ENCODE measurements around the gene COL4A2. TPM values are rescaled to one million over a fixed set of nuclear protein-coding genes. Genes with fewer than 3 reads are reported as not detected.

COL4A2 gene
- polyA plus RNA-seq, 1 experiment = 886 TPM

DNA sequence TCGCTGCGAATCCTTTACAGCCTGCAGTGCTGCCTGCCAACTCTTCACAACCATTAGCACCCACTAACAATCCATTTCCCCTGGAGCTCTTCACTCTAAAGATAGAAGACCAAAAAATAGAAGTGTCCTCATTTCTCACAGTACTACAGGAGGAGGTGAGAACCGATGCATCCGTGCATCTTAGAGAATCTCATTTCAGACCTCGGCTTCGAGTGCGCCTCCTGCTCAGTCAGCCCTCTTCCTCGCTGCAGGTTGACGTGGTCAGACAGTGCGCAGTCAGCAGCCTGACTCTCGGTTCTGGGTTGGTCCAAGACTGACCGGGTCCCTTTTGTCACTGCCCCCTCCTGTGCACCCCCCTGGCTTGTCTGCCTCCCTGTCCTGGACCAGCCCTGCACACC lies 169.1 kb downstream of the COL4A2 start:
- Histone ChIP-seq H3K4me3 (ENCODE audit: low read depth, low read length) (no peak overlapping the region), H3K27me3 (ENCODE audit: control insufficient read depth, insufficient read depth, low read length) (no peaks in the 10 kb centered on the region), H3K36me3 (ENCODE audit: control insufficient read depth, insufficient read depth, low read length) (peaks cover 41% of the 10 kb centered on the region)
- TF ChIP-seq, protein P1, sequence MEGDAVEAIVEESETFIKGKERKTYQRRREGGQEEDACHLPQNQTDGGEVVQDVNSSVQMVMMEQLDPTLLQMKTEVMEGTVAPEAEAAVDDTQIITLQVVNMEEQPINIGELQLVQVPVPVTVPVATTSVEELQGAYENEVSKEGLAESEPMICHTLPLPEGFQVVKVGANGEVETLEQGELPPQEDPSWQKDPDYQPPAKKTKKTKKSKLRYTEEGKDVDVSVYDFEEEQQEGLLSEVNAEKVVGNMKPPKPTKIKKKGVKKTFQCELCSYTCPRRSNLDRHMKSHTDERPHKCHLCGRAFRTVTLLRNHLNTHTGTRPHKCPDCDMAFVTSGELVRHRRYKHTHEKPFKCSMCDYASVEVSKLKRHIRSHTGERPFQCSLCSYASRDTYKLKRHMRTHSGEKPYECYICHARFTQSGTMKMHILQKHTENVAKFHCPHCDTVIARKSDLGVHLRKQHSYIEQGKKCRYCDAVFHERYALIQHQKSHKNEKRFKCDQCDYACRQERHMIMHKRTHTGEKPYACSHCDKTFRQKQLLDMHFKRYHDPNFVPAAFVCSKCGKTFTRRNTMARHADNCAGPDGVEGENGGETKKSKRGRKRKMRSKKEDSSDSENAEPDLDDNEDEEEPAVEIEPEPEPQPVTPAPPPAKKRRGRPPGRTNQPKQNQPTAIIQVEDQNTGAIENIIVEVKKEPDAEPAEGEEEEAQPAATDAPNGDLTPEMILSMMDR (IDR thresholded peaks at IDR 0.05; ENCODE audit: insufficient read depth, low read depth, low read length) = no peak
- POLR2A ChIA-PET = no interaction called here
- no peak for DNase-seq (ENCODE audit: low read depth)
- CTCF ChIA-PET = no interaction called here

DNA sequence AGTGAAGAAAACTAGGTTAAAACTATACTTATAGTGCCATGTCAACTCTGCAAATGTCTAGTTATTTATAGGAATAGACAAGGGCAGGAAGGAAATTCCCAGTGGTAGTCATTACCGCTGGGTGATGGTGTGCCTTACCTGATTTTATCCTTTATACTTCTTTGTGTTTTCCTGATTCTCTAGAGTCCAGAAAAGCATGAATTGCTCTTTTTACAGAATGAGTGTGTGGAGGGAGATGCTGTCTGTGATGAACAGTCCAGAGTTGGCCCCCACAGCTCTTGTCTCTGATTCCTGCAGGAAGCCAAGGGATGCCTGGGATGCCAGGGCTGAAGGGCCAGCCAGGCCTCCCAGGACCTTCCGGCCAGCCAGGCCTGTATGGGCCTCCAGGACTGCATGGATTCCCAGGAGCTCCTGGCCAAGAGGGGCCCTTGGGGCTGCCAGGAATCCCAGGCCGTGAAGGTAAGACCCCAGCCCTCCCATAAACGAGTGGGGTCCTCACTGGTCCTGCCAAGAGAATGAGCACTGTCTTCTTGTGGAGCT lies 170.7 kb downstream of the COL4A2 start:
- Histone ChIP-seq H3K36me3 (ENCODE audit: control insufficient read depth, insufficient read depth, low read length) (peaks cover 46% of the 10 kb centered on the region), H3K4me3 (ENCODE audit: low read depth, low read length) (no peak overlapping the region), H3K27me3 (ENCODE audit: control insufficient read depth, insufficient read depth, low read length) (no peaks in the 10 kb centered on the region)
- TF ChIP-seq, protein P1 (IDR thresholded peaks at IDR 0.05; ENCODE audit: insufficient read depth, low read depth, low read length) = no peak
- ChIA-PET POLR2A (no interaction called here), CTCF (no interaction called here)
- DNase-seq (ENCODE audit: low read depth) = no peak

DNA sequence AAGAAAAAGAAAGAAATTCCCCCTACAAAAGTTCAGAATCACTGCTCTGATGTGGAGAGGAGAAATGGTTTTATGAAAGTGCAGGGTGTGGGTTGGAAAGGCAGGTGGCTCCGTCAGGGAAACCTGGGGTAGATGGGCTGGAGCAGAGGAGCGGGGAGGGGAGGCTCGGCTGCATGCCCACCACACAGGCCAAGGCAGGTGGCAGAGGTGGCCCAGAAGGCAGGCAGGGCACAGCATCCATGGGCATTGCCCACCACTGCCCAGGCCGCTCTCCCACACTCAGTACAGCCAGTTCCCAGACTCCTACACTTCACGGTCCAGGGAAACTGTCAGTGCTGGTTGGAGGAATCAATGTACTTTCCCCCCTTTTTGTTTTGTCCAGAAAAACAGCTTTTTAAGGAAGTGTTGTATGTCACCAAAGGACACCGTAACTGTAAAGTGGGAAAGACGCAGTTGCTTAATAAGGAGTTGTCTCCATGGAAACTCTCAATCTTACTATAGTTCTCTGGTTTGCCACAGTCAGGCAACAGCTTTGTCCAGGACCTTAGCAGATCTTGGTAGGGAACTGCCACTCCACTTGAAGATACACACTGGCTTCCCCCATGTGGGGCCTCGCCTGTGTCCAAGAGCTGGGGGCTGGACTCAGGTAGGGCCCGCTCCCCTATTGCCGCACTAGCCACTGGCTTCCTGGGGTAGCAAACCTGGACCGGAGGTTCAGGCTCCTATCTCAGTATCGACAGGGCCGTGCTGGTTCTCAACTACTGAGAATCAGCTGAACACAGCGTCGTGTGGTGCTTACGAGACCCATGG lies 171.5 kb downstream of the COL4A2 start:
- TF ChIP-seq, protein P1 (IDR thresholded peaks at IDR 0.05; ENCODE audit: insufficient read depth, low read depth, low read length) = no peak
- ChIA-PET CTCF (no interaction called here), POLR2A (no interaction called here)
- no peaks in the 10 kb centered on the region for H3K27me3 ChIP-seq (ENCODE audit: control insufficient read depth, insufficient read depth, low read length)
- DNase-seq (ENCODE audit: low read depth) = no peak
- H3K4me3 ChIP-seq (ENCODE audit: low read depth, low read length) = no peak overlapping the region
- H3K36me3 ChIP-seq (ENCODE audit: control insufficient read depth, insufficient read depth, low read length) = peaks cover 44% of the 10 kb centered on the region

DNA sequence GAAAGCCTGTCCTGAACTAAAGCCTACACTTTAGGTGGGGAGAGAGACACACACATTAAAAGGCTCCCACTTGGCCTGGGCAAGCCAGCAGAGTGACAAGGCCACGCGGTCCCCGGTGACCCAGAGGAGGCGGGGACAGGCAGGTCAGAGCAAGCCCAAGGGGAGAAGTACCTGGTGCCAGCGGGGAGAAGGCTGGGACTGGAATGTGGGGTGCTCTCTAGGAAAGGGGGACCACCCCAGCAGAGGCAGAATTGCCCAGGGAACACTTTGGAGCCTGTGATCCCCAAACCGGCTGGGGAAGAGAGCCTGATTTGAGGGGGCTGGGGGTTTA lies 172.1 kb downstream of the COL4A2 start:
- TF ChIP-seq, protein P1 (IDR thresholded peaks at IDR 0.05; ENCODE audit: insufficient read depth, low read depth, low read length) = no peak
- DNase-seq (ENCODE audit: low read depth) = no peak
- H3K4me3 ChIP-seq (ENCODE audit: low read depth, low read length) = no peak overlapping the region
- CTCF ChIA-PET = no interaction called here
- H3K27me3 ChIP-seq (ENCODE audit: control insufficient read depth, insufficient read depth, low read length) = no peaks in the 10 kb centered on the region
- POLR2A ChIA-PET = no interaction called here
- H3K36me3 ChIP-seq (ENCODE audit: control insufficient read depth, insufficient read depth, low read length) = peaks cover 42% of the 10 kb centered on the region

DNA sequence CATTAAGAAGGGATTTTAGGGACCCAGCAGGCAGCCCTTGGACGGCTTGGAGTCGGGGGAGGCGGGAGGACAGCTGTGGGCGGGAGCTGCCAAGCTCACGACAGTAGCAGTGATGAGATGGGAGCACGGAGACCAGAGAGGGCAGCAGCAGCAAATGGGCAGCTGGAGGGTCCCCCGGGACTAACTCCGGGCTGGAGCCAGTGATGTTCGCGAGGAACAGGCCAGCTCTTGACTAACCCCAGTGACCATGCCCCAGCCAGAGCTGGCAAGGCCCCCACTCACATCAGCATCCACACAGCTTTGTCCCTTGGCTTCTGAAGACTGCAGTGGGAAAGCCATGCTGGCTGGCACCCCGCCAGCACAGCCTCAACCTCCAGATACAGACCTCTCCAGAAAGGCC lies 172.6 kb downstream of the COL4A2 start:
- ChIA-PET CTCF (no interaction called here), POLR2A (no interaction called here)
- Histone ChIP-seq H3K4me3 (ENCODE audit: low read depth, low read length) (no peak overlapping the region), H3K27me3 (ENCODE audit: control insufficient read depth, insufficient read depth, low read length) (no peaks in the 10 kb centered on the region), H3K36me3 (ENCODE audit: control insufficient read depth, insufficient read depth, low read length) (peaks cover 39% of the 10 kb centered on the region)
- TF ChIP-seq, protein P1 (IDR thresholded peaks at IDR 0.05; ENCODE audit: insufficient read depth, low read depth, low read length) = no peak
- DNase-seq (ENCODE audit: low read depth) = no peak
